GM12874 (cell line): ENCODE results near the gene DUSP28.

Experiments used
- TF ChIP-seq, protein P1 (sequence below): IDR thresholded peaks from 2 replicates; pipeline ENCODE4 v1.5.1; 2011; ENCODE audit warnings: low read depth, mild to moderate bottlenecking, control low read depth, low read length, moderate library complexity; ENCODE audit not compliant: insufficient read depth

The DUSP28 gene

DNA sequence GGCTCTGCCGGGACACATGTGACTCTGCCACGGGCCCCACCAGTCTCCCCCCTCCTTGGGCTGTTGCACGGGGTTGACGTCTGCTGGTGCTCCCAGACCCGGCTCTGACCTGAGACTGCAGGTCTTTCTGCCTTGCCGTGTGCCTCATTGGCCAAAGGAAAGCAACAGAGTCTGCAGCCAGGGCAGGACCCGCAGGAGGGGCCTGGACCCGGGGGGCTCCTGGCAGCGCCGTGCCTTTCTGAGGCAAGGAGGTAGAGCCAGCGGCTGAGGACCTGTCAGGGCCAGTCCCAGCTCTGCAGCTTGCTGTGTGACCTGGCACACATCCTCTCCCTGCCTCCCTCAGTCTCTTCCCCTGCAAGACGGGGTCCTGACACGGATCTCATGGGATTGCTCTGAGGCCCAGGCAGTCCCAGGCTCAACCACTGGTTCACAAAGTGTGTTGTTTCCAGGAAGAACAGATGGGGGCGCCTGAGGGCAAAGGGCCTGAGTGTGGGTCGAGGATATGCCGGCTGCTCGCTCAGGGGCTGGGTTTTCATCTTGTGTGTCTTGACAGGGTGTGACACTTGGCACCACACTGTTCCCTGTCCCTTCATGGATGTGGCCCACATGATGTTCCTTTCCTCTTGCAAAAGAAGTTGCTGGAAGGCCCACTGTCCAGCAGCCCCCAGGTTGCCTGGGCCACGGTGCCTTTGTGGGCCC, 35.4 kb downstream of the DUSP28 start:
- TF ChIP-seq, protein P1, sequence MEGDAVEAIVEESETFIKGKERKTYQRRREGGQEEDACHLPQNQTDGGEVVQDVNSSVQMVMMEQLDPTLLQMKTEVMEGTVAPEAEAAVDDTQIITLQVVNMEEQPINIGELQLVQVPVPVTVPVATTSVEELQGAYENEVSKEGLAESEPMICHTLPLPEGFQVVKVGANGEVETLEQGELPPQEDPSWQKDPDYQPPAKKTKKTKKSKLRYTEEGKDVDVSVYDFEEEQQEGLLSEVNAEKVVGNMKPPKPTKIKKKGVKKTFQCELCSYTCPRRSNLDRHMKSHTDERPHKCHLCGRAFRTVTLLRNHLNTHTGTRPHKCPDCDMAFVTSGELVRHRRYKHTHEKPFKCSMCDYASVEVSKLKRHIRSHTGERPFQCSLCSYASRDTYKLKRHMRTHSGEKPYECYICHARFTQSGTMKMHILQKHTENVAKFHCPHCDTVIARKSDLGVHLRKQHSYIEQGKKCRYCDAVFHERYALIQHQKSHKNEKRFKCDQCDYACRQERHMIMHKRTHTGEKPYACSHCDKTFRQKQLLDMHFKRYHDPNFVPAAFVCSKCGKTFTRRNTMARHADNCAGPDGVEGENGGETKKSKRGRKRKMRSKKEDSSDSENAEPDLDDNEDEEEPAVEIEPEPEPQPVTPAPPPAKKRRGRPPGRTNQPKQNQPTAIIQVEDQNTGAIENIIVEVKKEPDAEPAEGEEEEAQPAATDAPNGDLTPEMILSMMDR = peak; percentile 43; the same call in 1 of the 2 replicates

DNA sequence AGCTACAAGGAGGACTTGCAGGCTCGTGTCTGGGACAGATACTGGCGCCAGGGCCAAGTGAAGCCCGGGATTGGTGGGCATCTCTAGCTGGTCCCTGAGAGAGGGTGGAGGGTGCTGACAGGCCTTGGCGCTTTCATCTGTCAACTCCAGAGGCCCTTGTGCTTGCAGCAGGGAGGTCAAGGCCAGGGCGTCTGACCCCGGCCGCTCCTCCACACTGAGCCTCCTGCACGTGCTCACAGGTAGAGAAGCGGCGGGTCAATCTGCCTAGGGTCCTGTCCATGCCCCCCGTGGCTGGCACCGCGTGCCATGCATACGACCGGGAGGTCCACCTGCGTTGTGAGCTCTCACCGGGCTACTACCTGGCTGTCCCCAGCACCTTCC, 35.9 kb downstream of the DUSP28 start:
- TF ChIP-seq, protein P1 = no peak

DNA sequence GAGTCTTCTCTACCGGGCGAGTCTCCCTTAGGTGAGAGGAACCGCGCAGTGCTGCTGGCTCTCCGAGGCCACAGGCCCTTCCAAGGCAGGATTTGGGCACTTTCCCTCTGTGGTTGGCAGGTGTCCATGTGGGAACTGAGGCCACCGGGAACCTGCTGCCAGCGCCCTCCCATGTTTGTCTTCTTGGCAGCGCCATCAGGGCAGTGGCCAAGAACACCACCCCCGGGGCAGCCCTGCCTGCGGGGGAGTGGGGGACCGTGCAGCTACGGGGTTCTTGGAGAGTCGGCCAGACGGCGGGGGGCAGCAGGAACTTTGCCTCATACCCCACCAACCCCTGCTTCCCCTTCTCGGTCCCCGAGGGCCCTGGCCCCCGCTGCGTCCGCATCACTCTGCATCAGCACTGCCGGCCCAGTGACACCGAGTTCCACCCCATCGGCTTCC, 36.4 kb downstream of the DUSP28 start:
- TF ChIP-seq, protein P1 = no peak

DNA sequence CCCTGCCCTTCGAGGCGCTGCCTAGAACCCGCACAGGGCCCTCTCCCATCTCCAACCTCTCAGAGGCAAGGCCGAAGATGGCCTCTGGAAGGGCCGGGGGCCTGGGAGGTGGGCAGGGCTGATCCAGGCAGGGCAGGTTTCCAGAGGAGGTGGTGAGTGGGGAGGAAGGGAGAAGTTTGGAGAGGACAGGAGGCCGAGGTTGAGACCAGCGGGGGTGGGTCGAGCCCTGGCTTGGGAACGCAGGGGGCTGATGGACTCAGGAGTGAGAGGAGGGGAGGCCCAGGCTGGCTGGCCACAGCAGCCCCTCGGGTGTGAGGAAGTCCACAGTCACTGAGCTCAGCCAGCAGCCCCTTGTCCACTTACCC, 36.9 kb downstream of the DUSP28 start:
- TF ChIP-seq, protein P1 = no peak

DNA sequence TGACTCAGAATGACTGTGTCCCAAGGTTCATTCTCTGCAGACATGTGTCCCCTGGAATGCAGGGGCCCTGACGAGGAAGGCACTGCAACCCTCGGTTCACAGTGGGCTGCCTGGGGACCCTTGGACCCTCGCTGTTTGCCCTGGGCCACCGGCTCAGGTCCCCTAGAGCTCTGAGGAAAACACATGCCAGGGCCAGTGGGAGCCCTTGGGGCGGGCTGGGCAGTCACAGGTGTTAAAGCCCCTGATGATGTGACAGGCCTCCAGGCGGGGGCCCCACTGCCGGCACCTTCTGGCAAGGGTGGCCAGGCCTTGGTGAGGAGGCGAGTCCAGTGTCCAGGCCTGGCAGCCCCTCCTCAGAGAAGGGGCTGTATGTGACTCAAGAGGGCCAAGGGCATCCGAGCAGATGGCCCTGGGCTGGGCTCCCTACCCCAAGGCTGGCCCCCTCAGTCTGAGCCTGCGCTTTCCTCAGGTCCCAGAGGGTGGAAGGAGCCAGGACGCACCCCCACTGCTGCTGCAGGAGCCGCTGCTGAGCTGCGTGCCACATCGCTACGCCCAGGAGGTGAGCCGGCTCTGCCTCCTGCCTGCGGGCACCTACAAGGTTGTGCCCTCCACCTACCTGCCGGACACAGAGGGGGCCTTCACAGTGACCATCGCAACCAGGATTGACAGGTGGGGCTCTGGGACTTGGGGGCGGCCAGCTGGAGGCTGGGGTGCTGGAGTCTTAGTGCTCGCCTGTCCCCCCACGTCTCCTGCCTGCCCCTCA, 37.4 kb downstream of the DUSP28 start:
- TF ChIP-seq, protein P1 = no peak

DNA sequence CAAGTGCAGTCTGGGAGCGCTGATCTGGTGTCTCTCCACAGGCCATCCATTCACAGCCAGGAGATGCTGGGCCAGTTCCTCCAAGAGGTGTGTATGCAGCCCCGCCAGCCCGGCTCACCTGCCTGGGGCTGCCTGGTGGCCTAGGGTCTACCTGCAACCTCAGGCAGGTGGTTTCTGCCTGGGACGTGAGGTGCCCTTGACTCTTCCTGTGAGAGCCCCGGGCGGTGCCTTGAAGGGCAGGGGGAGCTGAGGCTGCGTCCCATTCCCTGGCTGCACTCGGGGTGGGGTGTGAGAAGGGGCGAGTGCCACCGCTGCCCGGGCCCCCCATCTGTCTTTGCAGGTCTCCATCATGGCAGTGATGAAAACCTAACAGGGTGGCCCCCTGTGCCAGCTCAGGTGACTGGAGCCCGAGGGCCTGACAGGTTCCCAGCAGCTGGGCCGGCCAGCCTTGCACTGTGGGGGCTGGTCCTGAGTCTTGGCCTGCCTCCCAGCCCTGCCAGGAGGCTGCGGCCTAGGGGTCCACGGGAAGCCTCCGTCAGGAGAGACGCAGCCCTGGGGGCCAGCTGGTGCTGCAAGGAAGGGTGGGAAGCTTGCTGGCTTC, 38.3 kb downstream of the DUSP28 start:
- TF ChIP-seq, protein P1 = no peak

DNA sequence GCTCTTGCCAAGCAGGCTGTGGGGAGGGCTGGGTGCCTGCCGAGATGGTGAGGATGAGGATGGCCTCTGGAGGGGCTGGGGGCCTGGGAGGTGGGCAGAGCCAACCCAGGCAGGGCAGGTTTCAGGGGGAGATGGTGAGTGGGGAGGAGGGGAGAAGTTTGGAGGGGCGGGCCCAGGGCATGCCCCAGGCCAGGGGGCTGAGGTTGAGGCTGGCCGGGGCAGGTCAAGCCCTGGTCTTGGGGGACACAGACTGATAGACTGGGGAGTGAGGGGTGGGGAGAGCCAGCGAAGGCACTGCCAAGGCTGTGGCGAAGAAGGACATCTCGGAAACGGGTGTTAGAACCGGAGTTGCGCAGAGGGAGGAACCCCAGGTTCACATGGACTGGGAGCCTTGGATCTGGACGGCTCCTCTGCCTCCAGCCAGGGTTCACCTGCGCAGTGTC, 39.0 kb downstream of the DUSP28 start:
- TF ChIP-seq, protein P1 = no peak
